ENCODE results near the gene VPS72. TPM values are rescaled to one million over a fixed set of nuclear protein-coding genes. Genes with fewer than 3 reads are reported as not detected.
"Not testable (repeated sequence)": the region's sequence is repeated elsewhere in the genome, so short reads cannot be mapped to it uniquely, and the experiment has no call there.

Gene VPS72
- total RNA-seq, 1 experiment from 2014 or later = 108 TPM

DNA sequence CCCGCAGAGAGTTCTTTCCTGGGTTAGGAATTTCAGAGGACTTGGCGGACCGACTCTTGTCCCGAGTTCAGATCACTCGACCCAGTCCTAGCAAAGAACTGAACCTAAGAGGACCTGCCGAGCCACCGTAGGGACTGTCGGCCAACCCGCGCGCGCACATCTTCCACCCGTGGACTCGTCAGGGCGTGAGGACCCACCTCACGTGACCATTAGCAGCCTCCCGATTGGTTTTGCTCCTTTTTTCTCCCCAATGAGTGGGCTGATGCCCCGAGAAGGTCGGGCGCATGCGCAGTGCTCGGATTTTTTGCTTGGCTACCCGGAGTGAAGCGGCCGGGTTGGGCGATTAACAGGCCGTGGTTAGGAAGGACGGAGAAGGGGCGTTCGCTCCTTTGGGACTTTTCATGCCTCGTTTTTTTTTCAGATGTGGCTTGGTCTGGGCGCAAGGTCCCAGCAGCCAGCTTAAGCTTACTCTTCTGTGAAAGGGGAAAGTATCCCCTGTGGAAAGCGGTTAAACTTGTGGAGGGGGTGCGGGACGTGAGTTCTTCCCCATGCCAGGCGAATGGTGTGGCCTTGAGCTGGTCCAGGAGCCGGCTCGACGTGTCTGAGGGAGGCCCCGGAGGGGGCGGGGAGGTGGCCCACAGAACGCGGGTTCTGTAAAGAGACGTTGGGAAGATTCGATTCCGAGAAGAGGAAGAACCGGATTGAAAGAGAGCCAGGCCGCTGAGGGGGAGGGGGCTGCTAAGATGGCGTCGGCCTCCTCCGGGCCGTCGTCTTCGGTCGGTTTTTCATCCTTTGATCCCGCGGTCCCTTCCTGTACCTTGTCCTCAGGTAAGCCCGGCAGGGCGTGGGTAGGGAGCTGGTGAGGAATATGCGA is 8.5 kb upstream of the VPS72 start, which contains the start of gene PIP5K1A:
TSS of gene PIP5K1A (plus strand) at position 299 of the 874 bp plus-strand sequence. CDS start at position 744, 445 bp downstream.
- peak within 1 kb of the TSS; percentile 95 for H3K27ac Mint-ChIP-seq (ENCODE audit: low read depth, unreplicated experiment)
- DNase-seq (ENCODE audit: unreplicated experiment) = peak; percentile 100
- no peak for TF ChIP-seq CTCF (IDR thresholded peaks at IDR 0.05; ENCODE audit: unreplicated experiment)
- peak within 1 kb of the TSS; percentile 93 for H3K4me3 Mint-ChIP-seq (ENCODE audit: unreplicated experiment)
- H3K9me3 Mint-ChIP-seq (ENCODE audit: unreplicated experiment) = no peaks in the 10 kb centered on the region
- no peaks in the 10 kb centered on the region for H3K27me3 Mint-ChIP-seq (ENCODE audit: insufficient read depth, unreplicated experiment)
- ChIA-PET POLR2A (interaction anchor here (0.6 to 12.4 kb wide), 28 partner anchors 9 to 784 kb away, joined by 3 to 153 read pairs (median 4); partner anchors contain the start of genes LYSMD1, PI4KB, PSMB4 and PSMD4), CTCF (interaction anchor here (0.6 to 1.1 kb wide), 5 partner anchors 56 to 140 kb away, joined by 3 read pairs; partner anchors contain the start of gene PSMD4)
- intact Hi-C loops (cut with micrococcal nuclease) = loop anchor here (5.0 to 10.0 kb wide), 2 partner anchors 129 to 536 kb away; partner anchors contain the start of gene PI4KB
- H3K36me3 Mint-ChIP-seq (ENCODE audit: insufficient read depth, unreplicated experiment) = peaks cover 35% of the 10 kb centered on the region
- BruUV-seq (replicated peaks) = TSS peak; percentile 59
- H3K4me1 Mint-ChIP-seq (ENCODE audit: insufficient read depth, unreplicated experiment) = peaks cover 40% of the 10 kb centered on the region

DNA sequence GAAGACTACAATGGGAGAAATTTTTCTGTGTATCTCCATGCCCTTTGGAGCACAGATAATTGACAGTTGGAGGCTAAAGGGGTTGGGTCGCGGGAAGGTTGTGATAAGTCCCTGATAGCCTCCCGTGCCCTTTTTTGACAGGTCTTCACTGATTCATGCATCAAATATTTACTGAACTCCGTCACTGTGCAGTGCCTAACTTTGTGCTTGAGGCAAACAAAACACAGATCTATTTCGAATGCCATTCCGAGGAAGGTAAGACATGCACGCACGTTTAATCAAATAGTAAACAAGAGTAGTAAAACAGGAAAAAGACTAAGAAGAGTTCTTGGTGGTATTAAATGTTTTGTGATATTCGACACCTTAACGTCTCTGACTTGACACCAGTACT is 7.9 kb upstream of the VPS72 start:
- ChIA-PET POLR2A (interaction anchor here (0.7 to 12.4 kb wide), 7 partner anchors 10 to 114 kb away, joined by 3 to 153 read pairs (median 4); partner anchors contain the start of genes PSMD4 and ZNF687), CTCF (interaction anchor here (0.6 to 1.1 kb wide), 4 partner anchors 10 to 132 kb away, joined by 3 read pairs; no protein-coding TSS in a partner anchor)
- peaks cover 40% of the 10 kb centered on the region for H3K4me1 Mint-ChIP-seq (ENCODE audit: insufficient read depth, unreplicated experiment)
- peak overlapping the region; percentile 95 for H3K27ac Mint-ChIP-seq (ENCODE audit: low read depth, unreplicated experiment)
- H3K4me3 Mint-ChIP-seq (ENCODE audit: unreplicated experiment) = peak overlapping the region; percentile 93
- intact Hi-C loops (cut with micrococcal nuclease) = loop anchor here (2.0 to 10.0 kb wide), 3 partner anchors 129 to 639 kb away; partner anchors contain the start of gene PI4KB
- DNase-seq (ENCODE audit: unreplicated experiment) = no peak
- no peaks in the 10 kb centered on the region for H3K9me3 Mint-ChIP-seq (ENCODE audit: unreplicated experiment)
- H3K36me3 Mint-ChIP-seq (ENCODE audit: insufficient read depth, unreplicated experiment) = peaks cover 29% of the 10 kb centered on the region
- TF ChIP-seq CTCF (IDR thresholded peaks at IDR 0.05; ENCODE audit: unreplicated experiment) = no peak
- H3K27me3 Mint-ChIP-seq (ENCODE audit: insufficient read depth, unreplicated experiment) = no peaks in the 10 kb centered on the region
- BruUV-seq (replicated peaks) = no TSS peak

GRCh38 chr1:151196292-151196800 is 6.3 kb upstream of the VPS72 start:
- intact Hi-C loops (cut with micrococcal nuclease) = loop anchor here (1.0 to 10.0 kb wide), 7 partner anchors 55 to 640 kb away; partner anchors contain the start of genes PI4KB, PSMB4 and ZNF687
- peak; percentile 95 for DNase-seq (ENCODE audit: unreplicated experiment)
- CTCF ChIA-PET = interaction anchor here (0.6 to 6.8 kb wide), 14 partner anchors 21 to 176 kb away, joined by 3 to 70 read pairs (median 4); partner anchors contain the start of genes PSMD4 and SELENBP1
- peak; percentile 57 for TF ChIP-seq CTCF (IDR thresholded peaks at IDR 0.05; ENCODE audit: unreplicated experiment)
- no peaks in the 10 kb centered on the region for H3K9me3 Mint-ChIP-seq (ENCODE audit: unreplicated experiment)
- H3K27me3 Mint-ChIP-seq (ENCODE audit: insufficient read depth, unreplicated experiment) = no peaks in the 10 kb centered on the region
- BruUV-seq (replicated peaks) = no TSS peak
- H3K36me3 Mint-ChIP-seq (ENCODE audit: insufficient read depth, unreplicated experiment) = peaks cover 17% of the 10 kb centered on the region
- H3K4me3 Mint-ChIP-seq (ENCODE audit: unreplicated experiment) = peak overlapping the region; percentile 93
- POLR2A ChIA-PET = interaction anchor here (0.6 to 12.4 kb wide), 16 partner anchors 16 to 839 kb away, joined by 3 to 153 read pairs (median 5); partner anchors contain the start of genes LYSMD1, PI4KB, PSMD4 and SCNM1
- H3K4me1 Mint-ChIP-seq (ENCODE audit: insufficient read depth, unreplicated experiment) = peaks cover 30% of the 10 kb centered on the region
- H3K27ac Mint-ChIP-seq (ENCODE audit: low read depth, unreplicated experiment) = peak overlapping the region; percentile 100

- peaks cover 35% of the 10 kb centered on the region for H3K4me1 Mint-ChIP-seq (ENCODE audit: insufficient read depth, unreplicated experiment)
- H3K27ac Mint-ChIP-seq (ENCODE audit: low read depth, unreplicated experiment) = peak overlapping the region; percentile 100
- ChIA-PET CTCF (interaction anchor here (0.6 to 6.8 kb wide), 11 partner anchors 12 to 147 kb away, joined by 3 to 70 read pairs (median 4); partner anchors contain the start of genes PSMD4 and ZNF687), POLR2A (interaction anchor here (0.6 to 12.4 kb wide), 30 partner anchors 9 to 615 kb away, joined by 3 to 153 read pairs (median 4); partner anchors contain the start of genes LYSMD1, MCL1, MINDY1 and PI4KB)
- H3K9me3 Mint-ChIP-seq (ENCODE audit: unreplicated experiment); H3K27me3 Mint-ChIP-seq (ENCODE audit: insufficient read depth, unreplicated experiment); BruUV-seq (replicated peaks): not testable (repeated sequence)
- peak overlapping the region; percentile 93 for H3K4me3 Mint-ChIP-seq (ENCODE audit: unreplicated experiment)
- H3K36me3 Mint-ChIP-seq (ENCODE audit: insufficient read depth, unreplicated experiment) = peaks cover 23% of the 10 kb centered on the region
- DNase-seq (ENCODE audit: unreplicated experiment) = peak; percentile 100
- intact Hi-C loops (cut with micrococcal nuclease) = loop anchor here (5.0 to 10.0 kb wide), 2 partner anchors 132 to 540 kb away; partner anchors contain the start of gene PI4KB
These were observed 5.0 kb upstream of the VPS72 start for GRCh38 chr1:151194894-151195594.
